Activated CD4-positive, CD25-positive, alpha-beta regulatory T cell treated with anti-CD3 and anti-CD28 coated beads, Interleukin-2, amount 50 U/mL, for 72 hours (primary cell): ENCODE results near the gene NQO1.

Experiments used
- DNase-seq: peaks from one replicate; pipeline ENCODE4 v3.0.0; 2021

NQO1 gene

DNA sequence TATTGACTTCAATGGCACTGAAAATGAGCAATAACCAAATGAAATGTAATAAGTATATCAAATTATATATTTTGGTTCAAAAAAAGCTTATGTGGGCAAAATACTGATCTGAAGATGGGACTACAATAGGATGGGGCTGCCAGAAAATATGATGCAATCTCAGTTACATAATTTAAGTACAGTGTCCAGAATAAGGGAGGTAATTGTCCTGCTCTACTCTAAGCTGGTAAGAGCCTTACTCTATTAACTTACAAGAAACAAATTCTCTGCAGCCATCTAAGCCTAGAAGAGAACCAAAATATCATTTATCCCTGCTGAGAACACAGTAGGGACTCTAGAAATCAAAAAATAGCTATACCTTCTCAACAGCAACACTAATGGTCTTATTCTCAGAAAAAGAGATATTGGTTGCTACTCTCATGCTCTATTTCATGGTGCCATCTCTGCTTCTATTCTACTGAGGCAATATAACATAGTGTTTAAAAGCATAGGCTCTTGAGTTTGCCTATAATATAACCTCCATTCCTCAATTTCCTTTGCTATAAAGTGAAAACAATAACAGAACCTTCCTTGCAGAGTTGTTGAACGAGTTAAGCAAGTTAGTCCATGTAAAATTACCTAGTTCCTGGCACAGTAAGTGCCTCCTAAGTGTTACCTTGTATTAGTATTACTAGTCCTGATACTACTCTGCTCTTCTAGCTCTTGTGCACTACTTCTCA, 19.9 kb downstream of the NQO1 start:
- DNase-seq, result no peak

DNA sequence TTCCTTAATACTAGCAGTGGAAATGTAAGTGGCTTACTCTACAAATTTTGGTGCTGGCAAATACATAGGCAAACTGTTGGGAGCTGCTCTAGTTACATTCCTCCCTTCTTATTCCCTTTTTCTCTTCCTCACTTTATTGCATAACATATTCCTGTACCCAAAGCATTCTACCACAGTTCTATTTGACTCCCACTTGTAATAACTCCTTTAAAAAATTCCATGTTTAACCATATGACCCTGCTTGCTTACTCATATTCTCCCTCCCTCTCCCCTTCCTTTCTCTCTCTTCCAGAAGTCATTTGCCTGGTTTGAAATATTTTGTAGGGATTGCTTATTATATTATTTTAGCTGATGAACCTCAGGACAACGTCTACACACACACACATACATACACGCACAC, 22.7 kb downstream of the NQO1 start:
- no peak for DNase-seq

DNA sequence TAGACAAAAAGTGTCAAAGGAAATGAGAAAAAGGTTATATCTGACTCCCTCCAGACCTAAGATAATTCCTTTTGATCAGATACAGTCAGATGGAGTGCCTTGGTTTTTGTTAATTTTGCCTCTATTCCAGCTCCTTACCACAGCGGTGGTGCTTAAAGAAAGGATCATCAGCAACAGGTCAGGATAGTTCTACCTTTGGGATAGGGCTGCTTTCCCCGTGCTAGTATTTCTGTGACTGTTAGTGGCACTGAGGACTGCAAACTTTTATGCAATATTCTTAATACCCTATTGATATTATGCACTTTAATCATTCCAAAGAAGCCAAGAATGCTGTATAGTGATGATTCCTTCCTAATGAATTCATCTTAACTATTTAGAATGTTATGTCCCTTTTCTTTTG, 24.5 kb downstream of the NQO1 start:
- DNase-seq, result no peak

GRCh38 chr16:69701452-69701851, 24.9 kb downstream of the NQO1 start:
- no peak for DNase-seq

- DNase-seq, result no peak
Observed at GRCh38 chr16:69699915-69700314, 26.4 kb downstream of the NQO1 start.

- DNase-seq, result no peak
Observed at GRCh38 chr16:69698404-69698803, 28.0 kb downstream of the NQO1 start.

DNA sequence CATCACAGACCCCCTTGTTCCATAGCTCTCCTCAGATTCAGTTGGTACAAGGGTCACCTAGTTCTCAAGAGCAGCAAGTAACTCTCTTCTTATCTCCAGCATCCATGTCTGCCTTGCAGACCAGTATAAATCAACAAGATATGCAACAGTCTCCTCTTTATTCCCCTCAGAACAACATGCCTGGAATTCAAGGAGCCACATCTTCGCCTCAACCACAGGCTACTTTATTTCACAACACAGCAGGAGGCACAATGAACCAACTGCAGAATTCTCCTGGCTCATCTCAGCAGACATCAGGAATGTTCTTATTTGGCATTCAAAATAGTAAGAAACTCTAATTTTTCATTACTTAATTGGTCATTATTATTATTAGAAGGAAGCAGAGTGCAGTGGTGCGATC, 32.4 kb downstream of the NQO1 start:
- no peak for DNase-seq

- no peak for DNase-seq
Observed at GRCh38 chr16:69691980-69692911, 34.1 kb downstream of the NQO1 start.

DNA sequence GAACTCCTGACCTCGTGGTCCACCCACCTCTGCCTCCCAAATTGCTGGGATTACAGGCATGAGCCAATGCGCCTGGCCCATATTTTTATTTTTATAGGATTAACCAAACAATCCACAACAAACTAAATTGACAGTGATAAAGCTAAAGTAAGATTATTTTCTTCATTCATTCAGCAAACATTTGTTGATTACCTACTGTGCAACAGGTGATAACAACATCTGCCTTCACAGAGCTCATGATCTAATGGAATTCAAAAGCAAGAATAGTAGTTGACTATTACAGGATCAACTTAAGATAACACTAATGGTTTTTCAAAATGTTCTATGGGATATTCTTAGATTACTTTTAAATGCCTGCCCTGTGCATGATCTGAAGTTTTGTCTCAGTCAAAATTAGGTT, 37.8 kb downstream of the NQO1 start:
- no peak for DNase-seq

GRCh38 chr16:69680358-69680757, 46.0 kb downstream of the NQO1 start:
- DNase-seq, result no peak

- DNase-seq, result no peak
Observed at GRCh38 chr16:69672998-69673713, 53.2 kb downstream of the NQO1 start.

GRCh38 chr16:69672315-69672997, 53.9 kb downstream of the NQO1 start:
- DNase-seq, result no peak

DNA sequence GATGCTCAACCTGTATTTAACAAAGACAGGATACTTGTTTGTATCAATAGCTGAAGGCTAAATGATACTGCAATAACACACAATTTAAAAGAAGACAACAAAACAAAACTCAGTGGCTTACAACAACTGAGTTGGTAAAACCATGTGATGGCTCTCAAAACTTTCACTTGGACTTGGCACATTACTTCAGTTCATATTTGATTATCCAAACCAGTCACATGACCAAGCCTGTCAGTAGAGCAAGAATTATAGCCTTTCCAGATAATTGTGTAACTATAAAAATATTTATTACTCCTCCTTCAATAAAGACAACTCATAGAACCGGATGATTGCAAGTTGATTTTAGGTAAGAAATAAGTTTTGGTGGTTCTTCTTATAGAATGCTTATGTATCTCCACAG, 56.8 kb downstream of the NQO1 start:
- DNase-seq, result no peak

DNA sequence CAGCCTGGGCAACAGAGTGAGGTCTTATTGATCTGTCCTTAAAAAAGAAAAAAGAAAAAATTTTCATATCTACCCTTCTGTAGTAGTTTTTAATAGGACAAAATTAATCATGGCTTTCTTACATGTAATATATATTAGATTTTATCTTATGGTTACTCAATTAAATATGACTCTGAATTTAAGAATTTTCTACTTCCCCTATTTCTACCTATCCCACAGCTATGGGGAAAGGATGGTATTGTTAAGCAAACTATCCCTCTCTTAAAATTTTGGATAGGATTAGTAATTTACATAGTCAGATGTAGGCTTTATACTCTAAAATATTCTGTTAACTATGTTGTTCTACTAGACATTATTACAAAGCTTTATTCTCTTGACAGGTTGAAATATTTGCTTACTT, 62.5 kb downstream of the NQO1 start:
- DNase-seq, result no peak

GRCh38 chr16:69662901-69663300, 63.5 kb downstream of the NQO1 start:
- no peak for DNase-seq

- DNase-seq, result no peak
Observed at GRCh38 chr16:69660166-69660565, 66.2 kb downstream of the NQO1 start.
